ENCODE results near the gene MOCS1. TPM values are rescaled to one million over a fixed set of nuclear protein-coding genes. Genes with fewer than 3 reads are reported as not detected.

Gene MOCS1
- total RNA-seq, 1 donor from 2014 or later = 3.8 TPM

GRCh38 chr6:39935241-39935640 lies 979 bp upstream of the MOCS1 start:
- Mint-ChIP-seq H3K9me3 (no peaks in the 10 kb centered on the region), H3K4me1 (peaks cover 13% of the 10 kb centered on the region), H3K36me3 (no peaks in the 10 kb centered on the region), H3K27me3 (ENCODE audit: low read depth) (peaks cover 17% of the 10 kb centered on the region), H3K27ac (no peak overlapping the region), H3K4me3 (no peak overlapping the region)
- DNase-seq (ENCODE audit: low spot score in 2 of 2, unreplicated experiment in 2 of 2) = no peak
- TF ChIP-seq, protein P1, sequence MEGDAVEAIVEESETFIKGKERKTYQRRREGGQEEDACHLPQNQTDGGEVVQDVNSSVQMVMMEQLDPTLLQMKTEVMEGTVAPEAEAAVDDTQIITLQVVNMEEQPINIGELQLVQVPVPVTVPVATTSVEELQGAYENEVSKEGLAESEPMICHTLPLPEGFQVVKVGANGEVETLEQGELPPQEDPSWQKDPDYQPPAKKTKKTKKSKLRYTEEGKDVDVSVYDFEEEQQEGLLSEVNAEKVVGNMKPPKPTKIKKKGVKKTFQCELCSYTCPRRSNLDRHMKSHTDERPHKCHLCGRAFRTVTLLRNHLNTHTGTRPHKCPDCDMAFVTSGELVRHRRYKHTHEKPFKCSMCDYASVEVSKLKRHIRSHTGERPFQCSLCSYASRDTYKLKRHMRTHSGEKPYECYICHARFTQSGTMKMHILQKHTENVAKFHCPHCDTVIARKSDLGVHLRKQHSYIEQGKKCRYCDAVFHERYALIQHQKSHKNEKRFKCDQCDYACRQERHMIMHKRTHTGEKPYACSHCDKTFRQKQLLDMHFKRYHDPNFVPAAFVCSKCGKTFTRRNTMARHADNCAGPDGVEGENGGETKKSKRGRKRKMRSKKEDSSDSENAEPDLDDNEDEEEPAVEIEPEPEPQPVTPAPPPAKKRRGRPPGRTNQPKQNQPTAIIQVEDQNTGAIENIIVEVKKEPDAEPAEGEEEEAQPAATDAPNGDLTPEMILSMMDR (IDR thresholded peaks at IDR 0.05; ENCODE audit: unreplicated experiment) = no peak

DNA sequence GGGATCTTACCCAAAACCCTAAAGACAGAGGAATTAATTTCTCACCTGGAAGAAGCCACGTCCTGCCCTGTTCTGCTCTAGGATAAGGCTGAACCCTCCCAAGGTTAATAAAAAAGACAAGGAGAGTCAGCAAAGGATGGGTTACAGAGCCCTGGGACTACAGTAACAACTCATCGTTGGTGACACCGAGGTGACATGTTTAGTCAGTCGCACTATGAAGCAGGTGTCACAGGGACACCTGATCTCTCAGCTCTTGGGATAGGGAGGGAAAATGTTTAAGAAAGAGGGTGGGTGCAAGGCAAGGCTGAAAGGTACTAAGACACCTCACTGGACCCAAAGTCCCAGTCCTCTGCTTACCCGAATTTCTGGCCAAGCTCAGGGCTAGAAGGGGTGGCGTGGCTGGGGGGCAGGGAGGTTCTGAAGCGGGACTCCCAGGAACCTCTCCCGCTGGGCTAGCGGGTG lies 562 bp downstream of the MOCS1 start:
- peak overlapping the region; percentile 81 for H3K4me3 Mint-ChIP-seq
- DNase-seq (ENCODE audit: low spot score in 2 of 2, unreplicated experiment in 2 of 2) = no peak
- peaks cover 17% of the 10 kb centered on the region for H3K27me3 Mint-ChIP-seq (ENCODE audit: low read depth)
- TF ChIP-seq, protein P1 (IDR thresholded peaks at IDR 0.05; ENCODE audit: unreplicated experiment) = no peak
- H3K36me3 Mint-ChIP-seq = no peaks in the 10 kb centered on the region
- no peak overlapping the region for H3K27ac Mint-ChIP-seq
- H3K9me3 Mint-ChIP-seq = no peaks in the 10 kb centered on the region
- peaks cover 7% of the 10 kb centered on the region for H3K4me1 Mint-ChIP-seq

DNA sequence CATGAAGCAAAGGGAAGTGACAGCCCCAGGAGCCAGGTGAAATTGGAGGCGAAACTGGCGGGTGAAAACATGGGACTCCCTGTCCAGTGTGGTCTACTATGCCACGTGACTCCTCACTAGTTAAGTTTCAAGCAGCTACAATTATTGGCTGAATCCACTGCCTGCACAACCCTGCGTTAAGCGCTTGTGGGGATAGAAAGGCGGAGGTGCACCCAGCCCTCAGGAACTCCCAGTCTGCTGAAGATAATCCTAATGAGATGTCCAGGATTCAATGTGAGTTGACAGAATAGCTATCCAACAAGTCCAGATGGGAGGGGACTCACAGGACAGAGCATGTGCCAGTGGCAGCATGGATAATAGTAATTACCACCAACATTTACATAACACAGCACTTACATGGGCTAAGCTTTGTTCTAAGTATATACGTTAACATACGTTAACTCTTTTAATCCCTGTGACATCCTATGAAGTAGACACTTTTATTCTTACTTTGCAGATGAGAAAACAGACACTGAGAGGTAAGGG lies 1.8 kb downstream of the MOCS1 start:
- H3K27ac Mint-ChIP-seq = no peak overlapping the region
- H3K36me3 Mint-ChIP-seq = no peaks in the 10 kb centered on the region
- no peaks in the 10 kb centered on the region for H3K9me3 Mint-ChIP-seq
- no peak for DNase-seq (ENCODE audit: low spot score in 2 of 2, unreplicated experiment in 2 of 2)
- peaks cover 13% of the 10 kb centered on the region for H3K27me3 Mint-ChIP-seq (ENCODE audit: low read depth)
- H3K4me1 Mint-ChIP-seq = peaks cover 6% of the 10 kb centered on the region
- no peak overlapping the region for H3K4me3 Mint-ChIP-seq
- TF ChIP-seq, protein P1 (IDR thresholded peaks at IDR 0.05; ENCODE audit: unreplicated experiment) = no peak

DNA sequence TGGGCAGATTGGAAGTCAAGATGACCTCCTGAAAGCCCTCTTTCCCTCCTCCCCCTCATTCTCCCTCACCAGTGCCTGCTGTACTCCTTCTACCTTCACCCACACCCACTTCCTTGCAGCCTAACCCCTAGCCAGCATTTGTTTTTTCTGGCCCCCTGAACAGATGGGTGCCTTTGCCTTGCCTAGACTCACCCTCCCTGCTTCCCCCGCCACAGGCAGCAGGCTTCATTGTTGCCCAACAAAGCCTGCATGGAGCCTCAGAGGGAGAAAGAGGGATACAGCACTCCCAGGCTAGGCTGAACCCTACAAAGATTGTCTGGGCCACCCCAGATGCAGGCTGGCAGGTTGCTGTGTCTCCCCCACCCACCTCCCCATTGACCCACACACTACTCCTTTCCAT lies 2.7 kb downstream of the MOCS1 start:
- no peaks in the 10 kb centered on the region for H3K9me3 Mint-ChIP-seq
- no peaks in the 10 kb centered on the region for H3K36me3 Mint-ChIP-seq
- TF ChIP-seq, protein P1 (IDR thresholded peaks at IDR 0.05; ENCODE audit: unreplicated experiment) = no peak
- no peak overlapping the region for H3K4me3 Mint-ChIP-seq
- H3K4me1 Mint-ChIP-seq = peaks cover 6% of the 10 kb centered on the region
- no peak overlapping the region for H3K27ac Mint-ChIP-seq
- no peak for DNase-seq (ENCODE audit: low spot score in 2 of 2, unreplicated experiment in 2 of 2)
- peaks cover 8% of the 10 kb centered on the region for H3K27me3 Mint-ChIP-seq (ENCODE audit: low read depth)

DNA sequence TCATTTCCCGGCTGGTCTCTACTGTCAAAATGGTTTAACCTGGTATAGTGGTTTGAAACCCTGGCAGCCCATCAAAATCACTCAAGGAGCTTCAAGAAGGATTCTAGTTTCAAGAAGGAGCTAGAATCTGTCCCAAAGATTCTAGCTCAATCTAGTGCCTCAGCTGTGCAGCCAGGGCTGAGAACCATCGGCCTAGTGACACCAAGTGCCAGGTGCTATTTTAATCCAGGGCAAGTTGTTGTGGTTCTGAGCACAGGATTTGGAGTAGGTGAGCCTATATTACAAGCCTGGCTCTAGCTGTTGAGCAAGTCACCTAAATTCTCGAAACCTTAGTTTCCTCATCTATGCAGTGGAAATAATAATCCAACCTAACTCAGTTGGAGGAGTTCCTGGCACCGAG lies 3.7 kb downstream of the MOCS1 start:
- Mint-ChIP-seq H3K4me3 (no peak overlapping the region), H3K4me1 (peaks cover 6% of the 10 kb centered on the region), H3K36me3 (no peaks in the 10 kb centered on the region), H3K27me3 (ENCODE audit: low read depth) (peaks cover 6% of the 10 kb centered on the region), H3K9me3 (no peaks in the 10 kb centered on the region), H3K27ac (no peak overlapping the region)
- TF ChIP-seq, protein P1 (IDR thresholded peaks at IDR 0.05; ENCODE audit: unreplicated experiment) = no peak
- no peak for DNase-seq (ENCODE audit: low spot score in 2 of 2, unreplicated experiment in 2 of 2)

All from mesothelial cell of epicardium (in vitro differentiated cells).